Epidermal melanocyte (primary cell): ENCODE results near the gene GK.
"Not testable (repeated sequence)": the region's sequence is repeated elsewhere in the genome, so short reads cannot be mapped to it uniquely, and the experiment has no call there.

Experiments used
- DNase-seq: peaks from one replicate; pipeline ENCODE4 v3.0.0; 2011; ENCODE audit warnings: low spot score; ENCODE audit not compliant: insufficient read length

Gene GK

DNA sequence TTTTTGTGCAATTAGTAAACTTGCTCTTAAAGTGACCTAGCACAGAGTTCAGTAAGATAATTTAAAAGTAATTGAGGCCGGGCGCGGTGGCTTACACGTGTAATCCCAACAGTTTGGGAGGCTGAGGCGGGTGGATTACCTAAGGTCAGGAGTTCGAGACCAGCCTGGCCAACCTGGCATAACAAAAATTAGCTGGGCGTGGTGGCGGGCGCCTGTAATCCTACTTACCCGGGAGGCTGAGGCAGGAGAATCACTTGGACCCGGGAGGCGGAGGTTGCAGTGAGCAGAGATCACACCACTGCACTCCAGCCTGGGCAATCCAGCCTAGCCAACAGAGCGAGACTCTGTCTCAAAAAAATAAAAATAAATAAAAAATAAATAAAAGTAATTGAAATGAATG is 1.2 kb downstream of the GK start:
- DNase-seq: not testable (repeated sequence)

GRCh38 chrX:30654989-30655607 is 1.9 kb downstream of the GK start:
- no peak for DNase-seq

DNA sequence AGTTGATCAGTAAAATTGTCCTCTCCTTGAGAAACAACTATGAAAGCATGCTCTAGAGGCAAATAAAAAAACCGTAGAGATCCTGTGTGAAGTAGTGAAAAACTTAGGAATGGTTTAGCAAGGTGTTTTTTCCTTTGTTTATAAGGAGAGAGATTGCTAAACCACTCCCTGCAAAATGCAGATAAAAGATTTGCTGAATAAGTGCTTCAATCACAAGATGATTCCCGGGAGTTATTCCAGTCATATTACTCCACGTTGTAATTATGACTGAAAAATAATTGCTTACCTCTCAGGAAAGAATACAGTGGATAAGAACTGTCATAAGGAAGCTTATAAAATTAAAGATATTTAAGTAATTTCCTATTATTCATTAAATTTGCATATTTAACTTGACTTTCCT is 2.8 kb downstream of the GK start:
- no peak for DNase-seq

DNA sequence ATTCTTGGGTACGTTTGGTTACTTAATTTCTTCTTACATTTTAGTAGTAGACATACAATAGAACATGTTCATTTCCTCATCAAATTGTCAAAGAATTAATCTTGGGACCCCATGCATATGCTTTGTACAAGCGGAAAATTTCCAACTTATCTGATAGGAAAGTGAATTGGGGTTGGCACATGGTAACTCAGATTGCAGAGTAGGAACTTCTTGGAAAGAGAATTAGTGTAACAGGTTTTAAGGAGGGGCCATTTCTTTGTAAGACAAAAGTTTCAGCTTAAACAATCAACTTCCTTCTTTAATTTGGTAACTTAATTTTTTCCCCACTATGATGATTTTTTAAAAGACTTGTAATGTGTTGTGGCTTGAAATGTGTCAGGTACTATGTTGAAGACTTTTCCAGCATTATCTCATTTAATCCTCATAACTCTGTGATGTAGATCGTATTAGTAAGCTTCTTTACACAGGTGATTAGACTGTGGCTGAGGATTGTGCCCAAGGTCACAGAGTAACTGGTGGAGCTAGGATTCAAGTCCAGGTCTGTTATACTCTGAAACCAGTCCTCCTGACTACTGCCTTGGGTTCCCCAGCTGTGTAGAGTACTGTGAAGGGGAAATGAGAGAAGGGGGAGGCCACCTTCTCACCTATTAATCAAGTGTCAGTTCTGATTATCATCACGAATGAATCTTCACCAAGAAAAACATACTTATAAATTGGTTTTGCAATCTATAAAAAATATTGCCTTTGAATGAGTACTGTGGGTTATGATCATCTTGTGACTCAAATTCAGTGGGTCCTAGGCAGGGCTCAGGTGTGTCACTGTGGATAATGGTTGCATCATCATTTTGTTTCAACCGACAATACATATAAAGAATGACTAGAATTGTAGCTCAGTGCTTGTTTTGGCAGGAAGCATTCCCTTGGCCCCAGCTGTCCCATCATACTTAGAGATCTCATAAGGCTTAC is 4.3 kb downstream of the GK start:
- DNase-seq: no peak

DNA sequence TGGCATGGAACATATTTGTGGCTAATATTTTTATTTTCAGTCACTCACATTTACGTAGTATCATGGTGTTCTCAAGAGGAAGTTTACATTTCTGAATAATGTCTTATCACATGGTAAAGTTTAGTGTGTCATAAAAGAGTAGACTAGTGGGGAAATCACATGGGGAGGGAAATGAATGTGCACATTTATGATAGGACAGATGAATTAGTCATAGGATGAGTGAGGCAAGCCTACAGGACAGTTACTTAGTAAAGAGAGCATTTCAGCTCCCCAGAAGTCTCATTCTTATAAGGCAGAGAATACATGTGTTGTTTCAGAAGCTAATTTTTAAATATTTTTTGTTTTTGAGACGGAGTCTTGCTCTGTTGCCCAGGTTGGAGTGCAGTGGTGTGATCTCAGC is 6.2 kb downstream of the GK start:
- DNase-seq: peak; percentile 42

DNA sequence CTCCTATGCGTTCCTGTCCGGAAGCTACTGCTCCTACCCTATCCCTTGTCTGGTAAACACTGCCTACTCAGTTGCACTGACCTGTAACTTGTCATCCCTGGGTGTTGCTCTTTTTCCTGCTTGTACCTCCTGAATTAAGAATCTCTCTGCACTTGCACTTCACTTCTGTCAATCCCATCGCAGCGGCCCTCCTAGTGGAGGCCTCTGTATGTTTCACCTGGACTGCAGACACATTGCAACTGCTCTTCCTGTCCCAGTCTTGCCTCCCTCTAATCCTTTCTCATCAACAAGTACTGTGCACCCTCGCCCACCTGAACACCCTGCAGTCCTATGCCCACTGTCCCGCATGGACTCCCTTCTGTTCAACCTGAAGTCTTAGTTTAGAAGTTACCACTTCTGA is 8.0 kb downstream of the GK start:
- DNase-seq: no peak

DNA sequence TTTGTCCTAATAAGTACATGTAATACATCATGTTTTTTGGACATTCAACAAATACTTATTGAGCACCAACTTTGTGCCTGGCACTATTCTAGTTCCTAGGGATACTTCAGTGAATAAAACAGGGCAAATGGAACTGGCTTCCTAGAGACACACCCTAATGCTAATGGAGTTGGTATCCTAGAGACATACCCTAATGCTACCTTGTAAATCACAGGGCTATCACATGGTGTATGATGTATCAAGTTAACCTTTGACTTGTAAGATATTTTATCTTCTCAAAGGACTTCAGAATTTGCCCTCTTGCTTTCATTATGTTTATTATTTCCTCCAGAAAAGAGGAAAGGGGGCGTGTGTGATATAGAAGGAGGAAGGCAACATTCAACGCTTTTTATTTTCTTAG is 10.1 kb downstream of the GK start:
- no peak for DNase-seq

DNA sequence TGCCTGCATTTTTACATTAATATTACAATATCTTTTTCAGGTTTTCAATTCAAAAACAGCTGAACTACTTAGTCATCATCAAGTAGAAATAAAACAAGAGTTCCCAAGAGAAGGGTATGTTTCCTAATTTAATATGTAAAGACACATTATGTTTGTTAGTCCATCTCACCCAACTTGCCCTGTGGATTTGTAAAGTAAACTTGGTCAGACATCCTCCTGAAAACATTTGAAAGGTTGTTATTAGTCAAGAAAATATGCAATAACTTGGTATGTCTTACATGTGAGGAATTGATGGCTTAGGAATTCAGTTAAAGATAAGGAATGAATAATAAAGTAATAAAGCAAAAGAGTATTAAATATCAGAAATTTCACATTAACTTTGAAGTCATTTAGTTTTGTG is 12.2 kb downstream of the GK start:
- no peak for DNase-seq

- DNase-seq: no peak
Measured at GRCh38 chrX:30666094-30666493, 12.9 kb downstream of the GK start.

- no peak for DNase-seq
Measured at GRCh38 chrX:30668581-30668980, 15.4 kb downstream of the GK start.

DNA sequence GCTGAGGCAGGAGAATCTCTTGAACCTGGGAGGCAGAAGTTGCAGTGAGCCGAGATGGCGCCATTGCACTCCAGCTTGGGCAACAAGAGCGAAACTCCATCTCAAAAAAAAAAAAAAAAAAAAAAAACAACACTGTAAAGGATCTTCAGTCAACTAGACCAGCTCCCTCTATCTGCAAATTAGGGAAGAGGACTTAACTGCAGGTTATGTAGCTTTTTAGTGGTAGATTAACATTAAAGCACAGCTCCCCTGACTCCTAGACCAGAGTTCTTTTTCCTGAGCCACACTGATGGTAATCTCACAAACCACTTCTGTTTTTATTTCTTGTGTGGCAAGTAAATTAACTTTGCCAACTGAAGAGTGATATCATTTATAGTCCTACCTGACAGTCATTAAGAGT is 18.0 kb downstream of the GK start:
- not testable (repeated sequence) for DNase-seq

DNA sequence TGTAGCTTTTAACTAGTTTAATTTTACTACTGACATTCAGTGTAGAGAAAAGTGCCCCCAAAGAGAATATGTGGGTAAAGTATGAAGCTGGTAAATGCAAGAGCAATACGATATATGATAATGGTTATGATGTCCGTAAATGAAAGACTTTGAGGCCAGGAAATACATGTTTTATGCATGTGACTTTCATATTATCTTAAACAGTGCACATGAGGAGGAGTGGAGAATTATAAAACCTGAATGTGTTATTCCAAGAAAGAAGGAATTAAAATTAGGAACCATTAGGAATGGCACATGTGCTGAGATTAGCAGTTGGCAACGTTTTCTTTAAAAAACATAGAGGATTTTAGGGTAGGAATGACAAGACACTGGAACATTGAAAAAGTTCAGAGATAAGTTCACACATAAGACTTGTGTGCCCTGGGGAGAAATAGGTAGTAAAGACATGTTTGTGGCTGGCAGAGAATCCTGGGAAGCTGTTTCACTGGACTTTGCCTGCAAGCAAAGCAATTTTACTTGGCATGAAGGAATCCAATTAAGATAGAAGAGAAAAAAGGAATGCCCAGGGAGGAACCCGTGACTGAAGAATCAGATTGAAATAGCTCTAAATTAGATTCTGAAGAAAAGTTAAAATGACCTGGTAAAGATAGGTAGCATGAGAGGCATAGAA is 20.0 kb downstream of the GK start:
- DNase-seq: no peak

DNA sequence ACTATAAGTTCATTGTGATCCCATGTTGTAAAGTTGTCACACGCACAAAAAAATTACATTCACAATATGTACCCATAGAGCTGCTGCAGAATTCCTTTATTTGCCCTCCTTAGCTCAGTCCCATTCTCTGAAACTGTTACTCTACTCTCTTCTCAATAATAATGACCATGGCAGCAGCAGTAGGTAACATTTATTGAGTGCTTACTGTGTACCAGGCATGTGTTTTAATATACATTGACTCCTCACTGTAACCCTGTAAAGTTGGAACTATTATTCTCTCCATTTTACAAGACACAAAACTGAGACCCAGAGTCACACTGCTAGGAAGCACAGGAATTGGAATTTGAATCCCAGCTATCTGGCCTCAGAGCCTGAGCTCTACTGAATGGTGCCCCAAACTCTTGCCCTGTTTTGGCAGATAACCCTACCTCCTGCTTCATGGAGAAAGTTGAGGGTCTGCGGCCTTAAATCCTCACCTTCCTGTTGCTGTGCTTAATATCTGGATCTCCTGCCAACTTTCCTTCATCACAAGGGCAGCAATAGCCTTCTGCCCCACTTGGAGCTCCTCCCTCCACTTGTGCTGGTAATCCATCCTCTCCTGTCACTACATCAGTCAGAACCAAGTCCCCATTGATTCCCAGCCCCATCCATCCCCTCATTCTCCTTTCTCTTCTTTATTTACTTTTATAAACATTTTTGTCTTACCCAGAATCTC is 20.8 kb downstream of the GK start:
- no peak for DNase-seq

DNA sequence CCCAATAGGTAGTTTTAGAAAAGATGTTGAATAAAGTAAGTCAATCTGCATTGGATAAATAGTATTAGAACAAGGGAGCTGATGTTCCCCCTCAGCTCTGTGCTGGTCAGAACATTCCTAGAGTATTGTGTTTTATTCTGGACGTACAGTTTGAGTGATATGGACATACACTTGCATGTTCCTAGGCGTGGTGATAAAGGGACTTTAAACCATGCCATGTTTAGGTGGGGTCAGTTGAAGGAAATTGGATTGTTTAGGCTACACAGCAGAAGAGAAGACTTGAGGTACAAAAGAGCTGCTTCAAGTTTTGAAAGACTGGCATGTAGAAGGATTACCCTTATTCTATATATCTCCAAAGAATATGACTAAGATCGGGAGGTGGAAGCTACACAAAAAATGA is 21.6 kb downstream of the GK start:
- DNase-seq: no peak

DNA sequence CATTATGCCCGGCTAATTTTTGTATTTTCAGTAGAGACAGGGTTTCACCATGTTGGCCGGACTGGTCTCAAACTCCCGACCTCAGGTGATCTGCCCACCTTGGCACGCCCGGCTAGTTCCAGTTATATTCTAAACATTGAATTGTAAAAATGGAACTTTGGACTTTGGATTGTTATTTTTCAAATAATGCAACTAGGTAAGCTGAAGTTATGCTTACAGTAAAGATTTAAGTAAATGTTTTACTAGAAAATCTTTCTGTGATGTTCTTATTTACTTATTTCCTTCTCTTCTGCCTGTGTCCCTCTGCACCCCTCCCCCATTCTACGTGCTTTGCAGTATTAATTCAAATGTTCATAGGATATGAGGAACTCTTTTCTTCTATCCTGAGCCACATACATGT is 26.1 kb downstream of the GK start:
- no peak for DNase-seq

- no peak for DNase-seq
Measured at GRCh38 chrX:30680618-30681017, 27.4 kb downstream of the GK start.

- DNase-seq: no peak
Measured at GRCh38 chrX:30688641-30689040, 35.4 kb downstream of the GK start.

GRCh38 chrX:30689116-30689515 is 35.9 kb downstream of the GK start:
- no peak for DNase-seq

GRCh38 chrX:30690330-30690729 is 37.1 kb downstream of the GK start:
- DNase-seq: no peak

DNA sequence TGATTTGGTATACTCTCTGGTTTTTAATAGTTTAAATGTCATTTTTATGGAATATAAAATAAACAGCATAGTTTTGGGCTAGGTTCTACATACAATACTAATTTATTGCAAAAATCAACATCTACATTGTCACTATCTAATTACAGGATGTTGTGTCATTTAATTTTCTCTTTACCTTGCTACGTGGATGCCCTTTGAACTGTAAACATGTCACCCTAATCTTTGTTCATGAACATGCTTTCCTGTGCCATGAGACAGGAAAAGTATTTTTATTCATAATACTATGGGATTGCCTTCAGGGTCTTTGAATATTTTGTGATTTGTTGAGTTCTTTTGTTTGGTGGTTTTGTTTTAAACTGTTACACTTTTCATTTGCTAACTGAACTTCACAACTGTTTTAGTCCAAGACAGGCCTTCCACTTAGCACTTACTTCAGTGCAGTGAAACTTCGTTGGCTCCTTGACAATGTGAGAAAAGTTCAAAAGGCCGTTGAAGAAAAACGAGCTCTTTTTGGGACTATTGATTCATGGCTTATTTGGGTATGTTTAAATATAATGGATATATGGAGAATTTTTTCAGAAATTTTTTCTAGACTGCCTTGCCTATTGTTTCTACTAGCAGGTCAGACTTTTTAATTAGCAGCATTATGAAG is 40.9 kb downstream of the GK start:
- DNase-seq: no peak

- DNase-seq: no peak
Measured at GRCh38 chrX:30702736-30703135, 49.5 kb downstream of the GK start.
